HG03558 (cell line): ENCODE data around the gene SIAH2.

ENCODE experiments used
- ATAC-seq: cut with Tn5 transposase; IDR thresholded peaks from one replicate; pipeline ENCODE4 v1.9.1; 2021; ENCODE audit warnings: moderate number of reproducible peaks; ENCODE audit not compliant: unreplicated experiment; ENCODE audit errors: extremely low read depth

SIAH2 gene

DNA sequence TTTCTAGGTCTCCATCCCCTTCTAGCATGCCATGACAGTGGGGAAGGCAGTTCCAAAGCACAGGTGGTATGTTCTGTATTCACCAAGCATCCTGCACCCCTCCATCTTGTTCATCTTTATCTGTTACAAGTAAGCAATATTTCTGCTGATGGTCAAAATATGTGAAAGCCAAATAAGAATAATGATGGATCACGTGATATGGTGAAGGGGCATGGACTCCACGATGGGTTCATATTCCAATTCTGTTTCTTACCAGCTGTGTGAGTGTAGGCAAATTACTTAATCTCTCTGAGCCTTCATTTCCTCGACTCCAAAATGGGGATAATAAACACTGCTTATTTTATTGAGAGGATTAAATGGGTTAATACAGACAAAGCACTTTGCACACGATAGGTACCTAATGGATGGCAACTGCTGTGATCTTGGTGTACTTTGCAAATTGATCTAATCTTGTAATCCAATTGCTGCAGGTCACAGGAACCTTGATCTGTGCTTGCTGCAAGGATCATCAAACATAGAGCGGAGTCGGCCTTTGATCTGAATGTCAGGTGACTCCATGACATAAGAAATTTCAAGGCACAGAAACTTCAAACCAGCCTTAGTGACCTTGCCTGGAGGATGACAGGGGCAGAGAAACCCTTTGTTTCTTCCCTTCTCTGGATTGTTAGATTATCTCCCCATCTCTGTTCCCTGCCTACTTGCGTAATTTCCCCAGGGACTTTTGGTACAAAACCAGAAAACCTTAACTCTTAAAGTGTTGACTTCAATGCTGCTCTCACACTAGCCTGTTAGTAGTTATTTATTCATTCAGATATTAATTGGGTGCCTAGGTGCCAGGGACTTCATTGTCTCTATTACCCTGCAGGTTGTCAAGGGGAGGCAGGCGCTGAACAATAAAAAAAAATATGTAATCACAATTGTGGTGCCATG, 25.8 kb downstream of the SIAH2 start:
- no peak for ATAC-seq

DNA sequence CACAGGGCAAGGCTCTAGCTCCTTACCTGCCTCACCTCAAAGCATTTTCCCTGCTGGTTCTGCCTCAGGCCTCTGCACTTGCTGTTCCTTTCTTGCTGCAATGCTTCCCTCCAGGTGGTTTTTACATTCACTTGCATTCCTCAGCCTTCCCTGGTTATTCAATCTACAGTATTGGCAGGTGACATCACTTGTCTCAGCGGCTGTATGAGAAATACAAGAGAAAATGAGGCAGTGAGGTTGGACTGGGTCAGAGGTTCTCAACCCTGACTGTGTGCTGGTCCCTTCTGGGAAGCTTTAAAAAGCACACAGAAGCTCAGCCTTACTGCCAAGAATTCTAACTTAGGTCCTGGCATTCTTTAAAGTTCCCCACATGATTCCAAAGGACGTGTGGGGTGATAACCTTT, 26.7 kb downstream of the SIAH2 start:
- ATAC-seq: no peak

DNA sequence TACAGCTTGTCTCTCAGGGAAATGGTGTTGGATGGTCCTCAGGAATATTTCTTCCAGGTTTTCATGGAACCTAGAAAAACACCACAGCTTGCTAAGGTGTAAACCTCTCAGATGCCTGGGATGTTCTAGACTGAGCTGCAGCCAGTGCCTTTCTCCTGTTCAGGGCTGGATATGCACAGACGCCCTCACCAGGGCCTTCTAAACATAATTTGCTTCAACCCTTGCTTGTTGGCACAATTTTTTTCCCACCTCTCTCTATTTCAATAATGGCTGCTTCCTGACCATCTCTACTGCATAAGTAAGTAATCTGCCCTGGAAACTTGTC, 28.2 kb downstream of the SIAH2 start:
- ATAC-seq: no peak

DNA sequence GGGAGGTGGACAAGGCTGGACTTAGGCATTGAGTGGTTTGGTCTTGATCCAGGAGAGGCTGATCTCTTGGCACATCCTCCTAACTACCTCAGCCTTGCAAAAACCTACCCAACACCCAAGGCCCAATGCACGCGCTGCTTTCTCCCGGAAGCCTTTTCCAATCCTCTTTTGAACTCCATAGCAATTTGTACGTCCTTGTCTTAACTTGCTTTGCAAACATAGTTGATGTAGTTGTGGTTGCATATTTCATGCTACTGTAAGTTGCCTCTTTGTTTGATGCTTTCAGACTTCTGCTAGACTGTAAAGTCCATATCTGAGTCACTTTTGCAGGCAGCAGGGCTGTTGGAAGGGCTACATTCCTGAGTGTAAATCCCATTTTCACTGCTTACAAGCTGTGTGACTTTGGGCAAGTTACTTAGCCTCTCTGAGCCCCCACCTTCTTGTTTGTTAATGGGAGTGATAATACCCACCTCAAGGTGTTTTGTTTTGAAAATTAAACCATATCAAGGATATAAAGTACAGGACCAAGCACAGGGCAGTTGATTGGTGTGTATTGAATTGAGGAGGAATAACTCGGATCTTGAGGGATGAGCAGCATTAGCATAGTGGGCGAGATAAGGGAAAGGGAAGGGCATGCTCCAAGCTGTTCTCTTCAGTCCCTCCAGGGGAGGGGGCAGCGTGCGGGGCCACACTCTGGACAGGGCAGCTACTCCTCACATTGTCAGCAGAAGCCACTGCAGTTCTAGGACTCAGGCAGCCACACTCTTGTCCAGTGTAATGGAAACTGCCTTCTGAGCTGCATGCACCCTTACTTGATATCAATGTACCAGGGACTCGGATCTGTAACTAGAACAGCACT, 28.8 kb downstream of the SIAH2 start:
- no peak for ATAC-seq

DNA sequence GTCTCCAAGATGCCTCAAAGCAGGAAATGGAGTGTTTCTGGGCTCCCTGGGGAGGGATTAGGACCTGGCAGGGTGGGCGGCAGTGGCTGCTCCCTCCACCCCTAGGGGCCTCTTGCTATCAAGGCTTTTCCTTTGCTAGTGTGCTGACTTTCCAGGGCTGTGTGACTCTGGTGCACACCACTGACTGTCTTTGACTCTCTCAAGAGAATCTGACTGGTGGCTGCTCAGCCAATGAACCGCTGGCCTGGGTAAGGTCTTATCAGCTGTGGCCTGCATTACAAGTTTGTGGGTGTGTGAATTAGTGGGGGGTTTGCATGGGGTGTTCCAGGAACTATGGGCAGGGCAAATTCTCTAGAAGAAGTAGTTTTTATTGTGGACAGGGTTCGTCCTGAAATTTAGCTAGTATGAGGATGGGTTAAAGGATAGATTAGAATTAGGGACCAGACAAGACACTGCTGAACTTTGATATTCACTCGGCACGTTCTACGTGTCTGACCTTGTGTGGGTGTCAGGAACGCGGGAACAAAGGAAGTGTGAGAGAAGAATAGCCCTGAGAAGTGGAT, 29.5 kb downstream of the SIAH2 start:
- no peak for ATAC-seq

DNA sequence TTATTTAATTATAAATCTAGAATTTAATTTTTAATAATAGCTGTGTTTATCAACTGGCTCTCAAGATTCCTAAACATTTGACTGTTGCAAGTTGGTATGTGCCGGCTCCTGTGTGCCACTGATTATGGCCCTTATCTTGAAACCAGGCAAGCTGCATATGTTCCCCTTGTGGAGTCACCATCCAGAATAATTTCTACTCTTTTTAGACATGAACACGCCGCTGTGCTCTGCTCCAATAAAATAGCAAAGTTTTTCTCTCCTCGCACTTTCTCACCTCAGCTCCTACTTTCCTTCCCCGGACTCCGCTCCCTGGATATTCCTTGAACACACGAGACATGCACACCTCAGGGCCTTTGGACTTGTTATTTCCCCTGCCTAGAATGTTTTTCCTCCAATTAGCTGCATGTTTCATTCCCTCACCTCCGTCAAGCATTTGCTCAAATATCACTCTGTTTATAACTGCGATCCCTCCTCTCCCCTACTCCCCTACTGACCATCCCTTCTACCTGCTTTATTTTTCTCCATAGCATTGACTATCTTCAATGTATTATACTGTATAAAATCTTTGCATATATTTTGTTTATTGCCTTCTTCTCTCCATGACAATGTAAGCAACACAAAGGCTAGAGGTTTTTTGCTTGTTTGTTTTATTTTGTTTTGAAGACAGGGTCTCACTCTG, 33.1 kb downstream of the SIAH2 start:
- ATAC-seq: no peak

DNA sequence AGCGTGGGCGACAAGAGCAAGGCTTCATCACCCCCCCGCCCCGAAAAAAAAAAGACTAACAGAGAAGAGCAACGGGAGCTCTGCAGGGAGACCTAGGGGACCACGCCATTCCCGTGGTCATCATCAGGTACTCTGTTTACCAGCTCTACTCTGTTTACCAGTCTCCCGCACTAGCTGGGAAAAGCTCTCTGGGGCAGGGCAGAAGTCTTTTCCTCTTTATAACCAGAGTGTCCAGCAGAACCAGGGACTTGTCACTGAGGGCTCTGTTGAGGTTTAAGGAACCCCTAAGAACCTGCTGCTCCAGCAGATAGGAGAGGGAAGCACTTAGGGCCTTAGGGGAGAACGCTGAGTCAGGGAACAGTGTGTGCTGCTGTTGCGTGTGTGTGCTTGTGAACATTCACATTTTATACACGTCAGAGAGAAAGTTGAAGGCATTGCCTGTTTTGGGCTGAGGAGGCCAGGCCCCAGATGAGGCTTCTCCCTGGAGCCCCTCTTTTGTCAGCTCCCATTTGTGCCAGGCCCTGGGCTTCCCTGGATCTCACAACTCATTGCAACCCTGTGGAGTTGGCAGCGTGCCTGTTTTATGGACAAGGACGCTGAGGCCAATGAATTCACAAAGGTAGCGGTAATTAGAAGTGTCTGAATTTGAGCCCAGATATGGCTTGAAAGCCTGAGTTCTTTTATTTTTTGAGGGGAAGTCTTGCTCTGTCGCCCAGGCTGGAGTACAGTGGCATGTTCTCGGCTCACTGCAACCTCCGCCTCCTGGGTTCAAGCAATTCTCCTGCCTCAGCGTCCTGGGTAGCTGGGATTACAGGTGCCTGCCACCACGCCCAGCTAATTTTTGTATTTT, 35.1 kb downstream of the SIAH2 start:
- no peak for ATAC-seq

DNA sequence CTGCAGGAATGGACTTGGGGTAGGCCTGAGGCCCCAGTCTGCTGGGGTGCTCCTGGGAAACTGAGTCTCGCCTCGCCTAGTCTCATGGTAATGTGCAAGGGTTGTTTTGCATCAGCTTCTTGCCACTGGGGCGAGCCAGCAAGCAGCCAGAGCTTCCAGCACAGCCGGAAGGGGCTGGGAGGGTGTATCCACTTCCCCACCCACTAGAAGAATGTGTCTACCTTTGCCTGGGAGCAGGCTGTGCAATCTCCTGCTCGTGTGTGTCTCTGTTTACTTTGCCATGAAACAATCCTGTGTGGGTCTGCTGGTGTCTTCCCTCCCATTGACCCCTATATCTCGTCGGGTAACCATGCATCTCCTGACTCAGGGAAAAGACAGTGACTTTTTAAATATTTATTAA, 37.4 kb downstream of the SIAH2 start:
- no peak for ATAC-seq

DNA sequence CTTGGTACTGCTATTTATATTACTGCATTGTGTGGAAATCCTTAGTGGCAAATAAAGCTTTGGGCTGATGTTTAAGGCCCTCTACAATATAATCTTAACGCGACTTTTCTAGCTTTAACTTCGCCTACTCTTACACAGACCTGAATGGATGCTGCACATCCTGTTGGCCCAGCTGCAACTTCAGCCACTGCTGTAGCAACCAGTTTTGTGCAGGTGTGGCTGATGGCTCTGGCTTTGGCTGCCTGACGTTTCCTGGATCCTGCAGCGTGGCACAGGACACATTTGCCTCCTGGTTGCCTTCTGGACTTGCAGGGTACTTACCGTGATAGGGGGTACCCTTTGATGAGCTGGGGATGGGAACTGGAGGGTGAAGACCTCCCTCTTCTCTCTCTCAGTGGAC, 39.0 kb downstream of the SIAH2 start:
- no peak for ATAC-seq

DNA sequence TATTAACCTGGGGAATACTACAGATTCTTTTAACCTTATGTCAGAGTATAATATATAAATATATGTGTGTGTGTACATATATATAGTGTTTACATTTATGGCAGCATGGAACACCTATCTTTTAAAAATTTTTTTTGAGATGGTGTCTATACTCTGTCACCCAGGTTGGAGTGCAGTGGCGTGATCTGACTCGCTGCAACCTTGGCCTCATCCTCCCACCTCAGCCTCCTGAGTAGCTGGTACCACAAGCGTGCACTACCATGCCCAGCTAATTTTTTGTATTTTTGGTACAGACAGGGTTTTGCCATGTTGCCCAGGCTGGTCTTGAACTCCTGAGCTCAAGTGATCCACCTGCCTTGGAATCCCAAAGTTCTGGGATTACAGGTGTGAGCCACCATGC, 40.7 kb downstream of the SIAH2 start:
- ATAC-seq: no peak

DNA sequence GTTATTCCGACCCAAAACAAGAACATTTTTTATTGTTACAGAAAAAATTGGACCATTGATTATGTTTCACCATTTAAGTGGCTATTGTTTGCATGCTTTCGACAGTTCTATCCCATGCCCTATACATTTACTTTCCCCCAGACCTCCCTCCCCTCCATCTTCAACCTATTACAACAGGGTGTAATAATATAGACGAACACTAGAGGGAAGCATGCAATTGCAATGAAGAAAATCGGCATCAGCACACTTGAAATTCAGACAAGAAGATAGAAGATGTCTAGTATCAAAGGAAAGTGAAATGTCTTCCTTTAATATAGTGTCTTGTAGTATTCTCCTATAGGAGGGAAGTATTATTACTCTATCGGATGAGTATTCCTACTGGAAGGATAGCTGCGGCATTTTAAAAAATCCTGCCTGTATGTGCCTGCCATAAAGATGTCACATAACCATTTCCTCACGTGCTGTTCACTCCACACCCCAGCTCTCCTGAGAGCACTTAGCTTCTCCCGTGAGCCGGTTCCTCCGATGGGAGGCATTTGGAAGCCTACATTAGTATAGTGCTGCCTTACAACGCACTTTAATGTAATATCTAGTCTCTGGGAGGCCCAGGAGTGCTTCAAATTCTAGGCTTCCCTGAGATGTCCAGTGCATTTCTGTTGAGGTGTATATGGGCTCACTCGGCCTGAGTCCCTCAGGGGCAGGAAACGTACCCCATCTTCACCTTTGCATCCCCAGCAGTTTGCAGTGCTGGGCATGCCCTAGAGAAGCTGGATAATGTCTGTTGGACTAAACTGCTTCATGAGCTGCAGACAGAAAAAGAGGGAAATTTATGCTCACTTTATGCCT, 41.5 kb downstream of the SIAH2 start:
- peak; percentile 55 for ATAC-seq

DNA sequence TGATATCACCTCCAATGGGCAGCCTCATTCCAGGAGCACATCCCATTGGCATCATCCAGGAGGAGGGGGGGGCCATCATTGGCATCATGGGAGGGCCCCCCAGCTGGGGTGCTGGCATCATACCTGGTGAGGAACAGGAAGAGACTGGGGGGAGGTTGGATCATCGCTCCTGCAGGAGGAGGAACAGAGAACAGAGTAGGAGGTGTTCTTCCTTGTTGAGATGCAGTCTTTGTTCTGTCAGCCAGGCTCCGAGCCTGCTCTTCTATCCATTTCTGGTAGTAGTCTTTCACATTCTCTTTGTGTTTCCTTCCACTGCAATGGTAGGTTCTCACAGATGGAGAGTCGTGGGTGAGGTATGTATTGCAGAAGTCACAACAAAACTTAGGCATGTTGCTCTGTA, 42.5 kb downstream of the SIAH2 start:
- no peak for ATAC-seq

DNA sequence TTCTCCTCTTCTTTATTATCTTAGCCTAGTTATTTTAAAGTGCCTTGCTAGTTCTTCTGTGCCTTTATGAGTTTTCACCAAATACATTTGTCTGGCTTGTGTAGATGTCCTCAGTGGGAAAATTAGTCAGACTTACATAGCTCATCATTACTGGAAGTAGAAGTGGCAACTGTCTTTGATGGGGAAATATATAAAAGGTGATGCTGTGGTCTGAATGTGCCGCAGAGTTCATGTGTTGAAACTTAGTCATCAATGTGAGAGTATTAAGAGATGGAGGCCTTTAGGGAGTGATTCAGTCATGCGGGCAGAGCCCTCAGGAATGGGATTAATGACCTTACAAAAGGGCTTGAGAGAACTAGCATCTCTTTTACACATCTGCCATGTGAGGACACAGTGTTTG, 52.9 kb downstream of the SIAH2 start:
- no peak for ATAC-seq

DNA sequence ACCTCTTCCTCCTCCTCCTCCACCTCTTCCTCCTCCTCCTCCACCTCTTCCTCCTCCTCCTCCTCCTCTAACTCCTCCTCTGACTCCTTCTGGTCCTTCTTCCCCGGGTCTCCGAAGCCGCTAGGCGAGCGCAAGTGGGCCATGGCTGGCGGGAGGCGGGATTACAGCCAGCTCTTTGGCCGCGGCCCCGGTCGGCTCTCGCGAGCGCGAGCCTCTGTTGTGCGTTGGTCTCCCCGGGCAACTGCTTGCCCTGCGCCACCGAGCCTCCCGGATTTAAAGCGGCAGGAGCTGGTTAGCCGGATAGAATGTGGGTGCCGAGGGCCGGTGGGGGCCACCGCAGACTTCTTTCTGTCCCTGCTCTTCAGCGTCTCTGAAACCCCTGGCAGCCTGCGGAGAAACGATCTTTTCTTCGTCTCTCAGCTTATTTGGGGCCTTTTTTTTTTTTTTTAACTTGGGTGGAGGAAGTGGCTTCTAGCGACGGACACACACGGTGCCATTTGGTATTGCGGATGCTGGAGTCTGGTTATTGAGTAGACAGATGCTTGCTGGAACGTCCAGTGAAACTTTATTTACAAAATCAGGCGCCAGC, 59.1 kb downstream of the SIAH2 start, which contains the start of gene ERICH6:
ERICH6 (minus strand) TSS at position 165 of the 589 bp plus-strand sequence; CDS start at position 143, 22 bp downstream.
- peak; percentile 97 for ATAC-seq

DNA sequence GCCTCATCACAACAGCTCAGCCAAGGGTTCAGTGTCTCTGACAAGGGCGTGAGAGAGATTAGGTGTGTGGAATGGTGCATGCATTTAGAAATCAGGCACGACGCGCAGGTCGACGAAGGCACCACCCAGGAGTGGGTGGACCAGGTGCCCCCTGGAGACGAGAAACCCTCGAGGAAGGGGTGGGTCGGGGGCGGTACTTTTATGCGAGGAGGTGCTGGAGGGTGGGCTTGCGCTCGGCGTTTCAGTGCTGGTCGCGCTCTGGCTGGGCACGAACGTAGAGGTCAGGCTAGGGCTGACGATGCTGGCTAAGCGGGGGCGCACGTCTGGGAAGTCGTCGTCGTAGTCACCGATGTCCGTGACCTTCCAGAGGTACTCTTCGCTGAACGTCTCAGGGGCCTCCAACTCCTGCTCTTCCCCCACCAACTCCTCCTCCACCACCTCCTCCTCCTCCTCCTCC, 59.6 kb downstream of the SIAH2 start:
- no peak for ATAC-seq

DNA sequence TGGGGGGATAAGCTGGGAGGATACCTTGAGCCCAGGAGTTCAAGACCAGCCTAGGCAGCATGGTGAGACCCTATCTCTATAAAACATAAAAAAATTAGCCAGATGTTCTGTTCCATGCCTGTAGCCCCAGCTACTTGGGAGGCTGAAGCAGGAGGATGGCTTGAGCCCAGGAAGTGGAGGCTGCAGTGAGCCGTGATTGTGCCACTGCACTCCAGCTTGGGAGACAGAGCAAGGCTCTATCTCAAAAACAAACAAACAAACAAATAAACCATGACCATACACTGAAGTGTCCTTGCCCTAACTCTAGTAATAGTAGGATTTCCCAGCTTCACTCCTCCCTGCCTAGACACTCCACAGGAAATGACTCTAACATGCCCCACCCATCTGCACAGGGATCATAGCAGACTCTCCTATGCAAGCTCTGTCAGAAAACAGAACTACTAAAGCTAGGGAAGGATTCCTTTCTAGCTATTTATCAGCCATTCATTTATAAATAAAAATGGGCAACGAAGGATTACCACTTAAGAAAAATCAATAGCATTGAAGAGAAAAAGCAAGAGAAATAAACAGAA, 63.8 kb downstream of the SIAH2 start:
- no peak for ATAC-seq

DNA sequence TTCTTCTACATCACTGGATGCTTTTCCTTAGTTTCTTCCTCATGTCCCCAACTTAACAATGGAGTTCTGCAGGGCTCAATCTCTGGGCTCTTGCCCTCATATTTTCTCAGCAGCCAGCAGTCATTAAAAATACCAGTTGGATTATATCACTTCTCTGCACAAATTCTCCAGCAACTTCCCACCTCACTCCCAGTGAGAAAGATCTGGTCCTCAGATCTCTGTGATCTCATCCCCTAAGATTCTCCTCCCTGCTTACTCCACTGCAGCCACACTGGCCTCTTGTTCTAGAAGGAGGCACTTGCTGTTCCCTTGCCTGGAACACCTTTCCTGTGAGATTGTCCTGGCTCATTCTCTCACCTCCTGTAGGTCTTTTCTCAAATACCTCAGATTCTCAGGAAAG, 65.3 kb downstream of the SIAH2 start:
- ATAC-seq: no peak
